OCI-LY7 (cell line): ENCODE results near the gene DOCK4. TPM values are rescaled to one million over a fixed set of nuclear protein-coding genes. Genes with fewer than 3 reads are reported as not detected.

ENCODE experiments used
- BruUV-seq: library from RNA; stranded (reverse); fragments of 400-500 nt; replicated peaks from 2 replicates; lab custom pipeline; 2021; lab: Mats Ljungman, UMichigan
- CTCF ChIA-PET: fragments of 300-600 bp; sonication (Branson Sonifier 250); formaldehyde crosslinking; loops from one replicate; lab custom pipeline; 2022; ENCODE audit warnings: antibody characterized with exemption; ENCODE audit not compliant: unreplicated experiment; lab: Charles Lee
- POLR2A ChIA-PET: fragments of 300-600 bp; sonication (Branson Sonifier 250); formaldehyde crosslinking; loops from one replicate; lab custom pipeline; 2022; ENCODE audit warnings: antibody characterized with exemption; lab: Charles Lee
- DNase-seq: peaks from one replicate; pipeline ENCODE4 v3.0.0-alpha.2; 2015; ENCODE audit warnings: low spot score
- H2AFZ ChIP-seq: fragments of 200-600 bp; sonication (generic), shearing (Covaris generic); 2 replicates; pipeline ENCODE4 v1.6.1; 2014; ENCODE audit warnings: mild to moderate bottlenecking, antibody characterized with exemption, low read length, moderate library complexity
- H3K27ac ChIP-seq: fragments of 200-600 bp; sonication (generic); 2 replicates; pipeline ENCODE4 v1.5.1; 2014; ENCODE audit warnings: mixed run types, low read depth, mild to moderate bottlenecking, moderate library complexity, low read length, inconsistent platforms; ENCODE audit not compliant: poor library complexity, severe bottlenecking
- H3K36me3 ChIP-seq: fragments of 200-600 bp; sonication (generic); 2 replicates; pipeline ENCODE4 v1.6.1; 2014; ENCODE audit warnings: mild to moderate bottlenecking, antibody characterized with exemption, low read length, moderate library complexity, mixed read lengths; ENCODE audit not compliant: insufficient read depth
- H3K4me1 ChIP-seq: fragments of 200-600 bp; sonication (generic); 2 replicates; pipeline ENCODE4 v1.5.1; 2014; ENCODE audit warnings: mild to moderate bottlenecking, low read length; ENCODE audit not compliant: insufficient read depth, poor library complexity, severe bottlenecking
- H3K4me2 ChIP-seq: fragments of 200-600 bp; sonication (generic); 2 replicates; pipeline ENCODE4 v1.6.1; 2014; ENCODE audit warnings: mild to moderate bottlenecking, low read length
- H3K4me3 ChIP-seq: fragments of 200-600 bp; sonication (generic); 2 replicates; pipeline ENCODE4 v1.5.1; 2014; ENCODE audit warnings: mild to moderate bottlenecking, low read depth, low read length; ENCODE audit not compliant: poor library complexity, severe bottlenecking
- H3K79me2 ChIP-seq: fragments of 200-600 bp; sonication (generic); 2 replicates; pipeline ENCODE4 v1.6.1; 2016; ENCODE audit warnings: low read depth, mild to moderate bottlenecking, low read length, moderate library complexity, mixed read lengths; ENCODE audit not compliant: insufficient read depth
- H3K9me2 ChIP-seq: fragments of 200-600 bp; sonication (generic); 2 replicates; pipeline ENCODE4 v1.6.1; 2016; ENCODE audit warnings: mild to moderate bottlenecking, low read length, mixed read lengths; ENCODE audit not compliant: insufficient read depth
- H3K9me3 ChIP-seq: fragments of 200-600 bp; sonication (generic); 2 replicates; pipeline ENCODE4 v1.6.1; 2014; ENCODE audit warnings: mild to moderate bottlenecking, mixed run types, low read length, mixed read lengths
- H4K20me1 ChIP-seq: fragments of 200-600 bp; sonication (generic); 2 replicates; pipeline ENCODE4 v1.6.1; 2014; ENCODE audit warnings: mild to moderate bottlenecking, antibody characterized with exemption, low read length, moderate library complexity, mixed read lengths; ENCODE audit not compliant: insufficient read depth
- CTCF ChIP-seq: fragments of 200-600 bp; sonication (generic); conservative IDR thresholded peaks from 2 replicates; pipeline ENCODE4 v1.5.1; 2014; ENCODE audit warnings: mild to moderate bottlenecking, antibody characterized with exemption, low read length, moderate library complexity, mixed read lengths
- EZH2phosphoT487 ChIP-seq: fragments of 200-600 bp; sonication (generic); IDR thresholded peaks from 2 replicates; pipeline ENCODE4 v1.6.1; 2018; ENCODE audit warnings: low read depth, borderline replicate concordance, mild to moderate bottlenecking, mixed run types, antibody characterized with exemption, low read length, moderate library complexity, mixed read lengths
- intact Hi-C: fragments of 100-400 bp; cut with micrococcal nuclease; formaldehyde crosslinking; loops from one replicate; pipeline ENCODE4 v1.10.0; 2022; ENCODE audit not compliant: unreplicated experiment
- total RNA-seq, 2 experiments: library from RNA; depleted of rRNA in 1 of 2; stranded (reverse); fragments of >200 nt in 1 of 2; shearing (Covaris generic) in 1 of 2; gene quantifications; 2 replicates each; pipeline ENCODE4 v1.2.3, GENCODE V29; 2014 to 2022

The DOCK4 gene
- total RNA-seq, 2 experiments from 2014 or later: 0.91 to 4.9 TPM

GRCh38 chr7:112118581-112119566, 87.3 kb downstream of the DOCK4 start:
- TF ChIP-seq CTCF (no peak), EZH2phosphoT487 (no peak)

GRCh38 chr7:112116894-112117293, 89.3 kb downstream of the DOCK4 start:
- ChIA-PET CTCF (no interaction called here), POLR2A (interaction anchor here (1.1 kb wide), 1 partner anchor 16 kb away, joined by 3 read pairs; no protein-coding TSS in a partner anchor)
- H3K4me1 ChIP-seq: no peaks in the 10 kb centered on the region
- DNase-seq: no peak
- H3K4me3 ChIP-seq: no peak overlapping the region
- H2AFZ ChIP-seq: no peak overlapping the region
- no peaks in the 10 kb centered on the region for H3K79me2 ChIP-seq
- H3K27ac ChIP-seq: no peak overlapping the region
- H3K36me3 ChIP-seq: no peaks in the 10 kb centered on the region
- no TSS peak for BruUV-seq
- no peak overlapping the region for H3K4me2 ChIP-seq
- H3K9me3 ChIP-seq: no peaks in the 10 kb centered on the region
- TF ChIP-seq EZH2phosphoT487: no peak
- no peak for TF ChIP-seq CTCF
- no peaks in the 10 kb centered on the region for H3K9me2 ChIP-seq
- intact Hi-C loops: no loop called here
- no peaks in the 10 kb centered on the region for H4K20me1 ChIP-seq

More at GRCh38 chr7:112118581-112119566, 87.3 kb downstream of the DOCK4 start:
- no TSS peak for BruUV-seq
- Histone ChIP-seq H3K36me3 (no peaks in the 10 kb centered on the region), H3K27ac (no peak overlapping the region), H3K9me2 (no peaks in the 10 kb centered on the region), H3K4me1 (no peaks in the 10 kb centered on the region), H3K9me3 (no peaks in the 10 kb centered on the region), H3K79me2 (no peaks in the 10 kb centered on the region), H3K4me3 (no peak overlapping the region), H2AFZ (no peak overlapping the region), H4K20me1 (no peaks in the 10 kb centered on the region), H3K4me2 (no peak overlapping the region)
- ChIA-PET CTCF (no interaction called here), POLR2A (no interaction called here)
- intact Hi-C loops: no loop called here
- no peak for DNase-seq

GRCh38 chr7:112116358-112116757, 89.8 kb downstream of the DOCK4 start:
- Histone ChIP-seq H2AFZ (no peak overlapping the region), H4K20me1 (no peaks in the 10 kb centered on the region), H3K9me3 (no peaks in the 10 kb centered on the region), H3K79me2 (no peaks in the 10 kb centered on the region), H3K4me3 (no peak overlapping the region), H3K36me3 (no peaks in the 10 kb centered on the region), H3K27ac (no peak overlapping the region), H3K4me1 (no peaks in the 10 kb centered on the region), H3K4me2 (no peak overlapping the region), H3K9me2 (no peaks in the 10 kb centered on the region)
- no peak for TF ChIP-seq EZH2phosphoT487
- TF ChIP-seq CTCF: no peak
- ChIA-PET POLR2A (no interaction called here), CTCF (no interaction called here)
- no TSS peak for BruUV-seq
- intact Hi-C loops: no loop called here
- DNase-seq: no peak
